Esophagus muscularis mucosa (tissue), 4 donors: Measurements from ENCODE around the gene CDK5R1. TPM values are rescaled to one million over a fixed set of nuclear protein-coding genes. Genes with fewer than 3 reads are reported as not detected.

ENCODE experiments used
- DNase-seq: peaks from one replicate; pipeline ENCODE4 v3.0.0-alpha.2; 2017; ENCODE audit errors: extremely low spot score
- H3K27ac ChIP-seq, 4 donors: fragments of 200-600 bp; sonication (generic); replicated peaks in 1 of 4; 1 replicate in 3 of 4; 2 replicates in 1 of 4; pipeline ENCODE4 v1.5.1; 2016 to 2019; ENCODE audit warnings: mild to moderate bottlenecking in 1 of 4
- H3K27me3 ChIP-seq, 4 donors: fragments of 200-600 bp; sonication (generic); one replicate each; pipeline versions ENCODE4 v1.5.1 to v1.6.0; 2016 to 2019
- H3K36me3 ChIP-seq, 4 donors: fragments of 200-600 bp; sonication (generic); one replicate each; pipeline ENCODE4 v1.5.1; 2016 to 2019
- H3K4me1 ChIP-seq, 4 donors: fragments of 200-600 bp; sonication (generic); one replicate each; pipeline ENCODE4 v1.5.1; 2016 to 2019
- H3K4me3 ChIP-seq, 4 donors: fragments of 200-600 bp; sonication (generic); 1 replicate in 2 of 4; 2 replicates in 2 of 4; pipeline ENCODE4 v1.5.1; 2016 to 2019; ENCODE audit warnings: mild to moderate bottlenecking in 4 of 4, moderate library complexity in 1 of 4
- H3K9me3 ChIP-seq, 4 donors: fragments of 200-600 bp; sonication (generic); 1 replicate in 3 of 4; 2 replicates in 1 of 4; pipeline ENCODE4 v1.5.1; 2016 to 2019
- CTCF ChIP-seq, 3 experiments: fragments of 200-600 bp in 2 of 3; fragments of 450-650 bp in 1 of 3; sonication (generic) in 2 of 3; IDR thresholded peaks; one replicate each; pipeline ENCODE4 v1.5.1; 2017 to 2019; ENCODE audit warnings: antibody characterized with exemption in 3 of 3, mild to moderate bottlenecking in 2 of 3, moderate library complexity in 1 of 3
- EP300 ChIP-seq: sonication (generic); formaldehyde crosslinking; IDR thresholded peaks from one replicate; pipeline ENCODE4 v1.6.1; 2017; ENCODE audit warnings: antibody characterized with exemption
- POLR2A ChIP-seq: fragments of 450-650 bp; IDR thresholded peaks from one replicate; pipeline ENCODE4 v1.6.1; 2017; ENCODE audit warnings: antibody characterized with exemption, moderate library complexity, mild to moderate bottlenecking, low read depth
- POLR2AphosphoS5 ChIP-seq, 2 donors: sonication (generic); formaldehyde crosslinking; IDR thresholded peaks; one replicate each; pipeline ENCODE4 v1.6.1; 2017; ENCODE audit warnings: antibody characterized with exemption in 2 of 2
- WGBS: methylation state at CpG from one replicate; pipeline ENCODE4 v1.1.5; 2018; 5-methylcytosine and 5-hydroxymethylcytosine counted together
- intact Hi-C: fragments of 100-400 bp; cut with DNase I; formaldehyde crosslinking; loops from one replicate; pipeline ENCODE4 v1.15.1; 2023
- total RNA-seq, 4 donors: library from RNA; depleted of rRNA; stranded (reverse); fragments of >200 nt; gene quantifications; one replicate each; pipeline versions ENCODE4 v1.1.0 to v1.2.1, GENCODE V29; 2016

The CDK5R1 gene
- total RNA-seq, 4 donors from 2014 or later: 0.33 to 1.2 (median 0.64) TPM

GRCh38 chr17:32495359-32496231 lies 8.8 kb downstream of the CDK5R1 start:
- no peak for TF ChIP-seq POLR2AphosphoS5 (IDR thresholded peaks at IDR 0.05)
- Histone ChIP-seq H3K27me3 (no peaks in the 10 kb centered on the region), H3K36me3 (no peaks in the 10 kb centered on the region), H3K9me3 (no peaks in the 10 kb centered on the region), H3K4me1 (peaks cover 13 to 14% (median 13%) of the 10 kb centered on the region in 4 donors), H3K4me3 (no peak overlapping the region), H3K27ac (no peak overlapping the region)
- DNase-seq: no peak
- intact Hi-C loops: no loop called here
- WGBS: 27% methylated on average over 10 of the region's 45 CpGs

- TF ChIP-seq POLR2AphosphoS5 (IDR thresholded peaks at IDR 0.05) (no peak), CTCF (IDR thresholded peaks at IDR 0.05) (no peak), POLR2A (no peak), EP300 (no peak)
- no peak for DNase-seq
- Histone ChIP-seq H3K27ac (no peak overlapping the region), H3K9me3 (no peaks in the 10 kb centered on the region), H3K4me1 (peaks cover 13 to 14% (median 13%) of the 10 kb centered on the region in 4 donors), H3K4me3 (no peak overlapping the region), H3K27me3 (no peaks in the 10 kb centered on the region), H3K36me3 (no peaks in the 10 kb centered on the region)
- WGBS: 78% methylated on average over 6 of the region's 16 CpGs
- intact Hi-C loops: no loop called here
These were observed 9.7 kb downstream of the CDK5R1 start for GRCh38 chr17:32496395-32497073.

GRCh38 chr17:32497431-32498205 lies 10.8 kb downstream of the CDK5R1 start:
- TF ChIP-seq EP300 (no peak), POLR2AphosphoS5 (IDR thresholded peaks at IDR 0.05) (no peak), POLR2A (no peak), CTCF (IDR thresholded peaks at IDR 0.05) (no peak)
- H3K27me3 ChIP-seq: no peaks in the 10 kb centered on the region
- intact Hi-C loops: no loop called here
- DNase-seq: no peak
- WGBS: 84% methylated on average over 14 of the region's 18 CpGs
- H3K4me3 ChIP-seq: no peak overlapping the region
- no peaks in the 10 kb centered on the region for H3K36me3 ChIP-seq
- peaks cover 13 to 14% (median 13%) of the 10 kb centered on the region in 4 donors for H3K4me1 ChIP-seq
- H3K9me3 ChIP-seq: no peaks in the 10 kb centered on the region
- no peak overlapping the region for H3K27ac ChIP-seq

GRCh38 chr17:32498391-32498790 lies 11.6 kb downstream of the CDK5R1 start:
- 78% methylated on average over 9 of the region's 9 CpGs for WGBS

More at GRCh38 chr17:32498391-32498790, 11.6 kb downstream of the CDK5R1 start:
- intact Hi-C loops: no loop called here
- H3K4me3 ChIP-seq: no peak overlapping the region
- peaks cover 13 to 19% (median 13%) of the 10 kb centered on the region in 4 donors for H3K4me1 ChIP-seq
- H3K36me3 ChIP-seq: no peaks in the 10 kb centered on the region
- H3K27me3 ChIP-seq: no peaks in the 10 kb centered on the region
- DNase-seq: no peak
- no peak overlapping the region for H3K27ac ChIP-seq
- H3K9me3 ChIP-seq: no peaks in the 10 kb centered on the region
- TF ChIP-seq EP300 (no peak), POLR2AphosphoS5 (IDR thresholded peaks at IDR 0.05) (no peak), CTCF (IDR thresholded peaks at IDR 0.05) (no peak), POLR2A (no peak)
